ENCODE measurements around the gene BRSK2.

The BRSK2 gene

GRCh38 chr11:1371836-1372465 is 17.8 kb upstream of the BRSK2 start:
- no peak for TF ChIP-seq CTCF (IDR thresholded peaks at IDR 0.05)
- TF ChIP-seq ZFX (IDR thresholded peaks at IDR 0.05; ENCODE audit: borderline replicate concordance) = no peak
- H3K27ac ChIP-seq = no peak overlapping the region

GRCh38 chr11:1372660-1373059 is 17.1 kb upstream of the BRSK2 start:
- no peak overlapping the region for H3K27ac ChIP-seq
- TF ChIP-seq ZFX (IDR thresholded peaks at IDR 0.05; ENCODE audit: borderline replicate concordance) (no peak), CTCF (IDR thresholded peaks at IDR 0.05) (no peak)

GRCh38 chr11:1373536-1374214 is 16.1 kb upstream of the BRSK2 start:
- no peak for TF ChIP-seq ZFX (IDR thresholded peaks at IDR 0.05; ENCODE audit: borderline replicate concordance)
- TF ChIP-seq CTCF (IDR thresholded peaks at IDR 0.05) = no peak
- H3K27ac ChIP-seq = no peak overlapping the region

GRCh38 chr11:1375161-1375954 is 14.4 kb upstream of the BRSK2 start:
- no peak overlapping the region for H3K27ac ChIP-seq
- TF ChIP-seq ZFX (IDR thresholded peaks at IDR 0.05; ENCODE audit: borderline replicate concordance) (no peak), CTCF (IDR thresholded peaks at IDR 0.05) (no peak)

- TF ChIP-seq CTCF (IDR thresholded peaks at IDR 0.05) (no peak), ZFX (IDR thresholded peaks at IDR 0.05; ENCODE audit: borderline replicate concordance) (no peak)
Observed at GRCh38 chr11:1375955-1376258, 13.8 kb upstream of the BRSK2 start.

GRCh38 chr11:1377231-1377780 is 12.4 kb upstream of the BRSK2 start:
- H3K27ac ChIP-seq = no peak overlapping the region
- TF ChIP-seq CTCF (IDR thresholded peaks at IDR 0.05) (no peak), ZFX (IDR thresholded peaks at IDR 0.05; ENCODE audit: borderline replicate concordance) (no peak)

More at GRCh38 chr11:1375955-1376258, 13.8 kb upstream of the BRSK2 start:
- no peak overlapping the region for H3K27ac ChIP-seq

All from 22Rv1 (cell line).